GM19455 (cell line): ENCODE data around the gene THBS1.

Source experiments
- ATAC-seq: cut with Tn5 transposase; IDR thresholded peaks from one replicate; pipeline ENCODE4 v1.9.1; 2021; ENCODE audit not compliant: unreplicated experiment

THBS1 gene

GRCh38 chr15:39629371-39629770, 48.5 kb downstream of the THBS1 start:
- no peak for ATAC-seq

- ATAC-seq, result no peak
Observed at GRCh38 chr15:39629906-39630305, 49.0 kb downstream of the THBS1 start.

- no peak for ATAC-seq
Observed at GRCh38 chr15:39631357-39631756, 50.5 kb downstream of the THBS1 start.

GRCh38 chr15:39638041-39638440, 57.2 kb downstream of the THBS1 start:
- ATAC-seq, result no peak

GRCh38 chr15:39639037-39639436, 58.2 kb downstream of the THBS1 start:
- ATAC-seq, result no peak

GRCh38 chr15:39640665-39641064, 59.8 kb downstream of the THBS1 start:
- ATAC-seq, result no peak

GRCh38 chr15:39641191-39641889, 60.5 kb downstream of the THBS1 start:
- no peak for ATAC-seq

GRCh38 chr15:39642011-39642640, 61.2 kb downstream of the THBS1 start:
- ATAC-seq, result no peak

- no peak for ATAC-seq
Observed at GRCh38 chr15:39643727-39644126, 62.8 kb downstream of the THBS1 start.

GRCh38 chr15:39644136-39644535, 63.3 kb downstream of the THBS1 start:
- ATAC-seq, result no peak

GRCh38 chr15:39645138-39645975, 64.5 kb downstream of the THBS1 start:
- ATAC-seq, result no peak

- no peak for ATAC-seq
Observed at GRCh38 chr15:39645976-39646257, 65.0 kb downstream of the THBS1 start.

- no peak for ATAC-seq
Observed at GRCh38 chr15:39646425-39646824, 65.5 kb downstream of the THBS1 start.
